Activated T-helper 1 cell treated with anti-CD3 and anti-CD28 coated beads, Interleukin-2, amount 50 U/mL, for 16 hours (primary cell): ENCODE results near the gene PLEKHG4.

Source experiments
- DNase-seq, 2 donors: peaks; one replicate each; pipeline ENCODE4 v3.0.0-alpha.2; 2020; ENCODE audit warnings: low read depth in 1 of 2, low spot score in 1 of 2

The PLEKHG4 gene

DNA sequence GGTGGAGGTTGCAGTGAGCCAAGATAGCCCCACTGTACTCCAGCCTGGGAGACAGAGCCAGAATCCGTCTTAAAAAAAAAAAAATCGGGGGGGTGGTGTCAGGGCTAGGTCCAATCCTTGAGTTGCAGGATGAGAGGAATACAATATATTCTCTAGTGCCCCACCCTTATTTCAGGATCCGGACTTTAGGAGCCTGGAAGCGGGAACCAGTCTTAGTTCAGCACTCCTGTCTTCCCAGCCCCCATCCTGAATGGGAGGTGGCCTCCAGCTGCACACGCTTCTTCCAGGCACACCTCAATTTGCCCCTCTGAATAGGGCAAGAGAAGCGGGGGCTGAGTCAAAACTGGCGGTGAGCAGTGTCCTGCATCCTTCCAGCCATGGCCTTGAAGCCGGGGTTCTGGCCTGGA, 33.7 kb upstream of the PLEKHG4 start:
- DNase-seq = no peak

DNA sequence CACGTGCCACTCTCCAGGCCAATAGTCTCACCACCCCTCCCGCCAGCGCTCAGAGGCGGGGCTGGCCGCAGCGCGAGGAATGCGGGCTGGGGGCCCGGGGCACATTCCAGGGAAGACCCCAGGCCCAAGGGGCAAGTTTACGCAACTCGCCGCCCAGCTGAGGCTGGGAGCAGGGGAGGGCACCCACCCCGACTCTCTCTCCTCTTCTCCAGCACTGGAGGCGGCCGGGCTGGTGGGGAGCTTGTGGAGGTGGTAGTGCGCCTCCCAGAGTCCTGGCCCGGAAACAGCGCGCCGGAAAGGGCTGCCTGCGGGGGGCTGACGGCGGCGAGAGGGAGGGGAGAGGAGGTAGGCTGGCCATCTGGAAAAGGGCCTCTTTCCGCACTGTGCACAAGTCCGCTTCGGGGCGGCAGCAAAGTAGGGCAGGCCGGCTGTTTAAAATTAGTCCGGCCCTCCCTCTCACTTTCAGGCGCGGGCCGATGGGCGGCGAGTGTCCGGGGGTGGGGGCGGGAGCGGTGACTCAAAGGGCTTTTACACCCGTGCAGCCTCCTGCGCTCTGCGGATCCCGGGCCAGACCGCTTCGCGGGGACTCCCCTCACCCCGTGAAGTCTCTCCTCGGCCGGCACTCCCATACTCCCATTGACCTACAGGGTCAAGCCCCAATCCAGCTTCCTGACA, 33.1 kb upstream of the PLEKHG4 start:
- peak in 1 of 2 donors; percentile 15 for DNase-seq

DNA sequence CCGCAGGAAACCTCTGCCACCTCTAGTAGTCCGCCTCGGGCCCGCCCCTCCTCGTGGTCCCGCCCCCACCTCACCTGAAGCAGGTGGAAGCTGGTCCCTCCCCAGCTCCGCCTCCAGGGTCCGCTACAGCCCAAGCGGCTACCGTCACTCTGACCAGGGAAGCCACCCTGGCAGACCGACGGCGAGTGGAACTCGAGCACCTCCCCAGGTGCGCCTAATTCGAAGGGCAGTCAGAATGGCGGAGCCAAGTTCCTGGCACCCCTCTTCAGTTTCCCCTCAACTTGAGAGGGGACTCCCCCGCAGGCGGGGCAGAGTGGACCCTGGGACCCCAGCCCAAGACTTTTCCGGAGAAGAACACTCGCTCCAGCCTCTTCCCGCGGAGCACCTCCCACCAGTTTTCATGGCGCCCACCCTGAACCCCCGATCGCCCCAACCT, 32.6 kb upstream of the PLEKHG4 start:
- peak; percentile 20 to 33 for DNase-seq

DNA sequence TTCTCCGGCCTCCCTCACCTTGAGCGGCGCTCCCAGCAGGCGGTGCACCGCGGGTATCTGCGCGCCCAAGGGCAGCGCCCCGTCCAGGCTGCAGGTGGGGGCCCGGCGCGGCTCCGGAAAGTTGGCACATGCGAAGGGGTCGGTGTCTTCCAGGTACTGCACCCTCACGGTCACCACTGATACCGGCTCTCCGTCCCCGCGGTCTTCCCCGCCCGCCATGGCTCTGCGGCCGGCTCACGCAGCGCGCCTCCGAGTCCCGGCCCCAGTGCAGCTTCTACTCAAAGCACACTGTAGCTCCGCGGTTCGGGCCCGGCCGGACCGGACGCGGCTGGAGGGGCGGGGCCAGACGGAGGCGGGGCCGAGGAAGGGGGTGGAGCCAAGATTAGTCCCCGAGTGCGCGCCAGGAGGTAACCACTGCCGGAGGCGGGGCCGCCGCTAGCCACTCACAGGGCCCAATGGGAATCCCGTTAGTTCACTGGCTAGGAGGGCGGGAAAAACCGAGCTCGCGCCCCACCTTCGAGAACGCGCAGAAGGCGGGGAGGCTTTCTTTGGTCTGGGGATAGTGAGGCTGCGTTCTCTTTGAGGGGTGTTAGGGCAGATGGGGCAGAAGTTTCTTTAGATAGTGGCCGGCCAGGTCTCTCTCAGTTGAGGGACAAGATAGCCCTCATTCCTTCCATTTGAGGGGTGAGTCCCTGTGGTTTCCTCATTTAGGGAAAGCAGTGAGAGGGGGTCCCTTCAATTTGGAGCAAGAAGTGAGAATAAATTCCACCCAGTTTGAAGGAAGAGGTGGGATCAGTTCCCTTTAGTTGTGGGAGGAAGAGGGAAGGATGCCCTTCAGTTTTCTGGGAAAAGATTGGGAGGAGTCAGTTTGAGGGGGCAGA, 31.9 kb upstream of the PLEKHG4 start, which contains the start of gene FHOD1:
FHOD1 (minus strand) TSS at position 290 of the 881 bp plus-strand sequence; CDS start at position 219, 71 bp downstream.
- peak; percentile 94 to 96 for DNase-seq

DNA sequence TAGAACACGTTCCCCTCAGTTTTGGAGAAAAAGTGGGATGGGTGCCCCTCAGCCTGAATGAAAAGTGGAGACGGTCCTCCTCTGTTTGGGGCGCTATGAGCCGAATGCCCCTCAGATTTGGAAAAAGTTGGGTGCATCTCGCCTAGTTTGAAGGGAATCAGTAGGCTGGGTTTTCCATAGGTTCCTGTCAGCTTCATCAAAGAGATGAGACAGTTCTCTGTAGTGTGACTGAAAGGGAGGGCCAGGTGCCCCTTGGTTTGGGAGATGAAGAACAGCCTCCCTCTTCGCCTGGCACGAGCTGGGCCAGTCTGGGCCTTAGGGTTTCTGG, 31.3 kb upstream of the PLEKHG4 start:
- DNase-seq = no peak

DNA sequence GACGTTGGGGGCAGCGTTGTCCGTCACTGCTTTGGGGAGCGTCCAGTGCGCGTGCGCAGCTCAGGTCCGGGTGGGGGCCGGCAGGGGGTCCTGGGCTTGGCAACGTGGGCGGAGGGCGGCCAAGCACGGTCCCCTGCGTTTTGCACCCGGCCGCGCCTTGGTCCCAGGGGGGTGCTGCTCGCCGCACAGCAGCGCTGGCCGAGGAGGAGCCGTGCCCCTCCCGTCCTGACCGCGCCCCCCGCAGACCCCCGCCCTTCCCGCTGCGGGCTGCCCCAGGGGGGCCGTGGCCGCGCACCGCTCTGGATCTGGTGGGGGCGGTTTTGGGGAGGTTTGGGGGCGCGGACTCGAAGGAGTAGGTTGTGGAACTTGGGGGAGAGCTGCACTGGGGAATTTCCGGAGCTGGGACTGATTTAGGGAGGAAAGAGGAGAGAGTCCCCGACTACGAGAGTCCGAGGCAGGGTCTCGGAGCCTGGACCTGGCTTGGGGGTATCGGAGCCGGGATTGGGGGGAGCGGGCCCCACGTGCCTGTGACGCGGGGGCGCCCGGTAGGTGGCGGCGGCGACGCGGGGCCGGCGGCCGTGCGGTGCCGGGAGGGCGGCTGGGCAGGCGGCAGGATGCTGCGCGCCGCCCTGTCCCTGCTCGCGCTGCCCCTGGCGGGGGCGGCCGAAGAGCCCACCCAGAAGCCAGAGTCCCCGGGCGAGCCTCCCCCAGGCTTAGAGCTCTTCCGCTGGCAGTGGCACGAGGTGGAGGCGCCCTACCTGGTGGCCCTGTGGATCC, 30.7 kb upstream of the PLEKHG4 start, which contains the start of gene SLC9A5:
SLC9A5 (plus strand) TSS at position 579 of the 777 bp plus-strand sequence; CDS start at position 615, 36 bp downstream.
- DNase-seq = peak in 1 of 2 donors; percentile 22

DNA sequence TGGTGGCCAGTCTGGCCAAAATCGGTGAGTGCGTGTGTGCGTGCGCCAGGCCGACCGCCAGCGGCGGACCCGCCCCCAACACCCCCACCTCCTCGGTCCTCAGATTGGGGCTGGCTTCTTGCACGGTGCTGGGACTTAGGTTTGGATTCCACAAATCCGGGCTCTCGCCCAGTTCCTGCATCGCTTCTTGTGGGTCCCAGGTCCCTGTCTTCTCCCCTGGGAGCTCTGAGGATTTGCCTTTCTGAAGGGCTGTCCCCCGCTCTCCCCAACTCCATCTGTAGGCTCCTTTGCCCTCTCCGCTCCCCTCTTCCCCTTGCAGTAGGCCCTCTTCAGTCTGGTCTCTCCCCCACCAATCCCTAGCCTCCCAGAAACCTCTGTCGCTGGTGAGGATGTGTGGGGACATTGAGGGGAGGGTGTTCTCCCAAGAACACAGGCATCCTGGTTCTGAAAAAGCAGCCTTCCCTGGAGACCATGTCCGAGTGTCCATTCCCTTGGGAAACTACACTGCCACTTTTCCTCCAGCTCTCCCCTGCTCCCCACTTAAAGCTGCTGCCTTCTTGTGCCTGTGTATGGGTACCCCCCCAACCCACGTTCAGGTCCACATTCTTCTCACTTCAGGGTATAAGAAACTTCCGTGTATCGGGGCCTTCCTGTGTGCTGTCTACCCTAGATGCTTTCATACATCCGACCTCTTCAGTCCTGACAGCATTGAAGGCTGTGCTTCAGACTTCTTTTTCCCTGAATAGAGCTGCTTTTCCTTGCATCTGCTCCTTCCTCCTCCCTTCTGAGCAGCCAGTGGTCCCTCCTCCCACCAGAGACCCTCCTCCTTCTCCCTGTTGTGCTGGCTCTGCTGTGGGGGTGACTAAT, 29.9 kb upstream of the PLEKHG4 start:
- no peak for DNase-seq

DNA sequence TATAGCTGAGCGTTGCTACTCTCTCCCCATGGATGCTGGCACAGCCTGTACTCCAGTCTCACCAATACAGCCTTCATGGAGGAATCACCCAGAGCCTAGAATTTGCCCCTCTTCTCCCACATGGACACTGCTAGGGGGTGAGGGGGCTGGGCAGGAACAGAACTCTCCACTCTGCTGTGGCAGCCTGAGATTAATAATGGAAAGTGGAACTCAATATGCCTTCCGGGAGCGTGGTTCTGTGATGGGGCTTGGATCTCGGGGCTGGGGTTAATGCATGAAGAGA, 29.3 kb upstream of the PLEKHG4 start:
- DNase-seq = no peak

DNA sequence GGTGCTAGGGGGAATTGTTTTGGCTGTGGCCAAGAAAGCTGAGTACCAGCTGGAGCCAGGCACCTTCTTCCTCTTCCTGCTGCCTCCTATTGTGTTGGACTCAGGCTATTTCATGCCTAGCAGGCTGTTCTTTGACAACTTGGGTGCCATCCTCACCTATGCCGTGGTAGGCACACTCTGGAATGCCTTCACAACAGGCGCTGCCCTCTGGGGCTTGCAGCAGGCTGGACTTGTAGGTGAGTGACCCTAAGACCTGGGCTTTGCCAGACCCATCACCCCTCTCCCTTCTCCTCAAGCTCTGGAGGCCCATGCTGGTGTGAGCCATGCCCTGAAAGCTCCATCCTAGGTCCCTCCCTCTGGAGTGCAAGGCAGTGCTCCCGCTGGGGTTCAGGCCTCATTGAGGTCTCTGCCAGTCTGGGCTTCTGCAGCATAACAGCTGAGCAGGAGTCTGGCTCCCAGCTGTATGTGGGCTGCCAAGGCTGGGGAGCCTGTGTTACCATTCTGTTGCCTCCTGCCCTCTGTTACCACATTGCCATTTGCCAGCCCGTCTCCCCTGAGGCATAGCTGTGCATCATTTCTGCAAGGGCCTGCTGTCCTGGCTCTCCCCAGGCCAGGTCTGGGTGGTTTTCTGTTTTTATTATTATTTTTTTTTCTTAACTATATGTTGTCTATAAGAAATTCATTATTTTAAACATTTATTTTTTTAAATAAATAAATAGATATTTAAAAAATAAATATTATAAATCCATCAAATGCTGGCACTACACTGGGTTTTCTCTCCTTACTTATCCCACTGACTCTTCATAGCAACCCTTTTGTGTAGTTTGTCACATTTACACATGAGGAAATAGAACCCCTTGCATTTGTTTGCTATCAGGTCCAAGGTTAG, 26.5 kb upstream of the PLEKHG4 start:
- DNase-seq = no peak

DNA sequence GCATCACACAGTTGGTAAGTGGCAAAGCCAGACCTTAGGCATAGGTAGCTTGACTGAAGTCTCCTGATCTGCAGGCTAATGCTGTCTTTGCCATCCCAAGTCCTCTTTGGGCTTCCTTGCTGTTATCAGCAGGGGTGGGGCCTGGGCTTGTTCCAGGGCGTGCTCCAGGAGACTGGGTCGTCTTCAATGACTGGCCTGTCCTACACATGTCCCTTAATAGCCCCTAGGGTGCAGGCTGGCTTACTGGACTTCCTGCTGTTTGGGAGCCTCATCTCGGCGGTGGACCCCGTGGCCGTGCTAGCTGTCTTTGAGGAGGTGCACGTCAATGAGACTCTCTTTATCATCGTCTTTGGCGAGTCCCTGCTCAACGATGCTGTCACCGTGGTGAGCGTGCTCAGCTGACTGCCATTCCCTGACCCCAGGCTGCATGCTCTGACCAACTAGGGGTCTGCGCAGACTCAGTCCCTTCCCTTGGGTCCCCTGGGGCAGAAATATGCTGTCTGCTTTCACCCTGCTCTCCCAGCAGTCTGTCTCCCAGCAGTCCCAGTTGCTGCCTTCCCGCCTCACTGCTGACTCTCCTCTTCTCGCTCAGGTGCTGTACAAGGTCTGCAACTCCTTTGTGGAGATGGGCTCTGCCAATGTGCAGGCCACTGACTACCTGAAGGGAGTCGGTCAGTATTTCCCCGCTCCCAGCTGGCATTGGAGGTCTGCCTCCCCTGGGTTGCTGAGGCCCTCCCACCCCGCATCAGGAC, 24.4 kb upstream of the PLEKHG4 start:
- DNase-seq = no peak

DNA sequence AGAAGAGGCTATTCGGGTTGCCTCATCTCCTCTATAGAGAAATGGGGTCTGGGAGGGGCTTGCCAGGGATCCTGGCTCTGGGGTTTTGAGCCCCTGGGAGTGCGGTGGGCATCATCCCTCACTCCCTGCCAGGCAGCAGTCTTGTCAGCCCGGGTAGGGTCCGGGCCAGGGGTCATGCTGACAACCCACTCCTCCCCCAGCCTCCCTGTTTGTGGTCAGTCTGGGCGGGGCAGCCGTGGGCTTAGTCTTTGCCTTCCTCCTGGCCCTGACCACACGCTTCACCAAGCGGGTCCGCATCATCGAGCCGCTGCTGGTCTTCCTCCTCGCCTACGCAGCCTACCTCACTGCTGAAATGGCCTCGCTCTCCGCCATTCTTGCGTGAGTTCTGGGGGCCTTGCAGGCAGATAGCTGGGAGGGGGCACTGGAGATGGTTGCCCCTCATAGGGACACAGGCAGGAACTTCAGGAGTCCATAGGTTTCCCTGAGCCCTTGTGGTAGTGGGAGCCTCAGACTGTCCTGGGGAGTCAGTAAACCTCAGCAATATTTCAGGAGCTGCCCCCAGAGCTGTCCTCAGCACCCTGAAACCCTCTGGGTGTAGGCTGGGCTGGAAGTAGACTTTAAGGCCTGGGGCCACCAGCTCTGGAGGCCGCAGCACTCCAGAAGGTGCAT, 23.6 kb upstream of the PLEKHG4 start:
- DNase-seq = no peak

DNA sequence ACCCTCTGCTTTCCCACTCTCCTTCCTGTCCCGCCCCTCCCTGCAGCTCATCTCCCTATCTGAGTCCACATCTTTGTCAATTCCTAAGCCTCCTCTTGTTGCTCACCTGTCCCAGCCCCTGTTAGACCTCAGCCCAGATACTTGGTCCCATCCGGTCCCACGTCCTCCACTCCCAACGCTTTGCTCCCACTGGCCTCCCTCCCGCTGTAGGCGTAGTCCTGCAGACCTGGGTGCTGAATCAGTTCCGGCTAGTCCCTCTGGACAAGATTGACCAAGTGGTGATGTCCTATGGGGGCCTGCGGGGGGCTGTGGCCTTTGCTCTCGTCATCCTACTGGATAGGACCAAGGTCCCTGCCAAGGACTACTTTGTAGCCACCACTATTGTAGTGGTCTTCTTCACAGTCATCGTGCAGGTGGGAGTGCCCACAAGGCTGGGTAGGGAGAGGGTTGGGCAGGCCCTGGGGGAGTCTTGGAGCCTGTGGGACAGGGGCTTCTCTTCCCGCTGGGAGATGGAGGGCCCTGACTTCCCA, 22.6 kb upstream of the PLEKHG4 start:
- DNase-seq = no peak

DNA sequence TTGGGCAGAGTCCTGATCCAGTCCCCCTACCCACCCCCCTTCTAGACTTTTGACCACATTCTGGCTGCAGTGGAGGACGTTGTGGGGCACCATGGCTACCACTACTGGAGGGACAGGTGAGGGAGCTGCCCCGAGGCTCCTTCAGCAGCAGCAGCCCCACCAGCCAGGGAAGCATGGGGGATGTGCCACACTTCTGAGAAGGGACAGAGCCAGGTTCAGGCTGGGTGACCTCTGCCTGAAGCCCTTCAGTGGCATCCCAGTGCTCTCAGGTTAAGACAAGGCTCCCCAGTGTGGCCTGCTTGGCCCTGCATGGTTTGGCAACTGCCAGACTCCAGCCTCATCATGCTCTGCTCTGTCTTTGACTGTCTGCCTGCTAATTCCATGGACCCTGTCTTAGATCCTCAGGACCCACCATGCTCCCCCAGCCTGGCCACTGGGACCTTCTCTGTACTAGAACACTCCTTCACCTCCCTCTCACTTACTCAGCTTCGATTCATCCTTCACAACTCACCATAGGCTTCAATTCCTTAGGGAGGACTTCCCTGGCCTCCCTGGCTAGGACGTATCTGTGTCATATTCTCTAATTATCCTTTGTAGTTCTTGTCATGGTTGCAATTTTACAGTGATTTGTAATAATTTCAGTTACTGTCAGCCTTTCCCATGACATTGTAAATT, 21.7 kb upstream of the PLEKHG4 start:
- DNase-seq = no peak

DNA sequence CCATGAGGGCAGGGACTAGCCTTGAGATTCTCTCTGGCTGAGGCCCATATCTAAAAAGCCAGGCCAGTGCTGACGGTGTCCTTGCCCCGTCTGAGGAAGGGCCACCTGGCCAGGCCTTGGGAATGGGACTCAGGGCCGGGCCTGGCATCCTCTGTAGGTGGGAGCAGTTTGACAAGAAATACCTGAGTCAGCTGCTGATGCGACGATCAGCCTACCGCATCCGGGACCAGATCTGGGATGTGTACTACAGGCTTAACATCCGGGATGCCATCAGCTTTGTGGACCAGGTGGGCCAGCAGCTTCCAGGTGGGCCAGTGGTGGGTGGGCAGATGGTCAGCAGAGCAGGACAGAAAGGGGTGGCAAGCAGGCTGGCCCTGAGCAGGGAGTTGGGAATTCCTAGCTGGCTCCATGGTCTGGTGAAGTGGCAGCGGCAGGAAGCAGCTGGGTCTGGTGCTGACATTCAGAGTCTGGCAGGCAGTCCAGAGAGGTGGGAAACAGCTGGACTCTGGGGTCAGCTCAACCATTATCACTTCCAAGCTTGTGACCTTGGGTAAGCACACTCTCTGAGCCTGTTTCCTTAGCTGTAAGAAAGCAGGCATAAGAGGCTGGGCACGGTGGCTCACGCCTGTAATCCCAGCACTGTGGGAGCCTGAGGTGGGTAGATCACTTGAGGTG, 21.0 kb upstream of the PLEKHG4 start:
- no peak for DNase-seq

DNA sequence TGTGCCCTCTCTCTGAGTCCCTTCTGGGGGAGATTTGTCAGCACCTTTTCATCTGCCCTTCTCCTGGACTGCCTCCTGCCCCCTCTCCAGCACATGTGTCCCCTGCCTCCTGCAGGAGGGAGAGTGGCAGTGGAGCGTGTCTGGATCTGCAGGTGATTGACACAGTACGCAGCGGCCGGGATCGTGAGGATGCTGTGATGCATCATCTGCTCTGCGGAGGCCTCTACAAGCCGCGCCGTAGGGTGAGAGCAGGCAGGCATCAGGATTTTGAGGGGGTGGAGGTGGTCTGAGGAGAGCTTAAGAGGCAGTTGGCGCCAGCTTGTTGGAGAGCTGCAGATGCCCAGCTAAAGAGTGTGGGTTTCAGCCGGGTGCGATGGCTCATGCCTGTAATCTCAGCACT, 19.6 kb upstream of the PLEKHG4 start:
- DNase-seq = no peak

DNA sequence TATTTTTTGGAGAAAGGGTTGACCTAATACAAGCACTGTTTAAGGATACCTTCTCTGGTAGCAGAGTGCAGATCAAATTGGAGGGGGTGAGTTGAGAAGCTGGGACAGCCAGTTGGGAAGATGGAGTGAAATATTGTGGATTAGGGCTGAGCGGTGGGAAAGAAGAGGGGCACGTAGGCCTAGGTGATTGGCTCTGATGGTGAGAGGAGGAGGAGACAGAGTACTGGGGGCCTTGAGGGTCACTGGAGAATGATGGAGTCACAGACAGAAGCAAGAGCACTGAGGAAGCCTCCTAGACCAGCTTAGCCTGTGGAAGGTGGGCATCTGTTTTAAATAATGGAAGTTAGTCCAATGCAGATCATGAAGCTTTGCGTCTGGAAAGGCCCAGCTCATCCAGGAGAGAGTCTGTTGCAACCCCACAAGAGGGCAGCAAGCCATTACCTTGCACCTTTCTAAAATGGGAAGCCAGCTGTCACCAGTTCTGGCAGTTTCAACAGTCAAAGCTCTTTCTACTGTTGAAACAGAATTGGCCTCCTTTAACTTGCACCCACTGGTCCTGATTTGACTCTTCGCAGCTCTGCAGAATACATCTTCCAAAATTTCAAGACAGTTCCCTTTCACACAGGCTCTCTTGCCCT, 18.8 kb upstream of the PLEKHG4 start:
- no peak for DNase-seq

DNA sequence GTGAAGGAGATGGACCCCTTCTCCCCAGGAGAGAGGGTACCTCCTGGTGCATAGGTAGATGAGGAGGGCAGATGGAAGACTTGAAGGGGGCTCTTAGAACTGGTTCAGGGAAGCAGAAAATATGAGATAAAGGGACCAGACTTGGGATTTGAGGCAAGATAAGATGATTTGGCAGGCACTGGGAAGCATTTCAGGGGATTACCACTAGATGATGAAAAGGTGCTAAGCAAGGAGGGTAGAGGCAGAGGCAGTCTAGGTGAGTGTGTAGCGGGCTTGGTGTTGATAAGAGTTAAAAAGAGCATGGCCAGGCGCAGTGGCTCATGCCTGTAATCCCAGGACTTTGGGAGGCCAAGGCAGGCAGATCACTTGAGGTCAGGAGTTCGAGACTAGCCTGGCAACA, 16.1 kb upstream of the PLEKHG4 start:
- no peak for DNase-seq
